ENCODE results near the gene SVOPL. TPM values are rescaled to one million over a fixed set of nuclear protein-coding genes. Genes with fewer than 3 reads are reported as not detected.

SVOPL gene
- total and polyA plus RNA-seq, 4 donors, result 0.13 to 1.5 (median 0.39) TPM; not detected in 1

- Histone ChIP-seq H3K36me3 (ENCODE audit: control insufficient read depth in 4 of 4, insufficient read depth in 4 of 4, low read length in 4 of 4) (no peaks in the 10 kb centered on the region), H3K4me3 (no peak overlapping the region), H3K9ac (ENCODE audit: insufficient read depth in 1 of 2, low read length in 2 of 2) (no peak overlapping the region), H3K4me1 (ENCODE audit: control insufficient read depth in 5 of 5, insufficient read depth in 5 of 5, low read length in 5 of 5) (peaks cover 0 to 5% (median 0%) of the 10 kb centered on the region in 5 donors), H3K27ac (ENCODE audit: low read depth in 1 of 2, low read length in 1 of 2) (no peak overlapping the region), H3K9me3 (ENCODE audit: control insufficient read depth in 4 of 4, insufficient read depth in 3 of 4, low read length in 3 of 4) (no peaks in the 10 kb centered on the region), H3K27me3 (ENCODE audit: control insufficient read depth in 3 of 3, insufficient read depth in 3 of 3, low read length in 2 of 3) (no peaks in the 10 kb centered on the region)
- no peak for ATAC-seq (ENCODE audit: insufficient read depth, low FRiP score)
- WGBS, 2 donors, result 76 to 96% methylated on average over 3 of the region's 3 CpGs
- no peak for DNase-seq
- no peak for TF ChIP-seq CTCF (IDR thresholded peaks at IDR 0.05; ENCODE audit: control extremely low read depth, extremely low read depth)
Observed at GRCh38 chr7:138606236-138606635, 94.9 kb downstream of the SVOPL start.

- WGBS, 2 donors, result 69 to 81% methylated on average over 8 of the region's 8 CpGs
- no peak for DNase-seq
Observed at GRCh38 chr7:138603549-138604318, 97.4 kb downstream of the SVOPL start.

GRCh38 chr7:138602451-138602850, 98.7 kb downstream of the SVOPL start:
- ATAC-seq (ENCODE audit: insufficient read depth, low FRiP score) (no peak), DNase-seq (no peak)
- H3K27ac ChIP-seq (ENCODE audit: low read depth in 1 of 2, low read length in 1 of 2), result no peak overlapping the region
- H3K9ac ChIP-seq (ENCODE audit: insufficient read depth in 1 of 2, low read length in 2 of 2), result no peak overlapping the region
- H3K4me1 ChIP-seq (ENCODE audit: control insufficient read depth in 5 of 5, insufficient read depth in 5 of 5, low read length in 5 of 5), result peaks cover 0 to 1% (median 0%) of the 10 kb centered on the region in 5 donors
- no peak for TF ChIP-seq CTCF (IDR thresholded peaks at IDR 0.05; ENCODE audit: control extremely low read depth, extremely low read depth)
- 21 to 48% methylated on average over 1 of the region's 1 CpG for WGBS, 2 donors
- H3K9me3 ChIP-seq (ENCODE audit: control insufficient read depth in 4 of 4, insufficient read depth in 3 of 4, low read length in 3 of 4), result no peaks in the 10 kb centered on the region
- no peak overlapping the region for H3K4me3 ChIP-seq
- no peaks in the 10 kb centered on the region for H3K36me3 ChIP-seq (ENCODE audit: control insufficient read depth in 4 of 4, insufficient read depth in 4 of 4, low read length in 4 of 4)
- no peaks in the 10 kb centered on the region for H3K27me3 ChIP-seq (ENCODE audit: control insufficient read depth in 3 of 3, insufficient read depth in 3 of 3, low read length in 2 of 3)

More at GRCh38 chr7:138603549-138604318, 97.4 kb downstream of the SVOPL start:
- no peak overlapping the region for H3K4me3 ChIP-seq
- no peak overlapping the region for H3K27ac ChIP-seq (ENCODE audit: low read depth in 1 of 2, low read length in 1 of 2)
- H3K27me3 ChIP-seq (ENCODE audit: control insufficient read depth in 3 of 3, insufficient read depth in 3 of 3, low read length in 2 of 3), result no peaks in the 10 kb centered on the region
- H3K4me1 ChIP-seq (ENCODE audit: control insufficient read depth in 5 of 5, insufficient read depth in 5 of 5, low read length in 5 of 5), result peaks cover 0 to 5% (median 0%) of the 10 kb centered on the region in 5 donors
- no peaks in the 10 kb centered on the region for H3K9me3 ChIP-seq (ENCODE audit: control insufficient read depth in 4 of 4, insufficient read depth in 3 of 4, low read length in 3 of 4)
- H3K36me3 ChIP-seq (ENCODE audit: control insufficient read depth in 4 of 4, insufficient read depth in 4 of 4, low read length in 4 of 4), result no peaks in the 10 kb centered on the region
- ATAC-seq (ENCODE audit: insufficient read depth, low FRiP score), result no peak
- TF ChIP-seq CTCF (IDR thresholded peaks at IDR 0.05; ENCODE audit: control extremely low read depth, extremely low read depth), result no peak
- H3K9ac ChIP-seq (ENCODE audit: insufficient read depth in 1 of 2, low read length in 2 of 2), result no peak overlapping the region

Data from lung (tissue), 12 donors.